A549 (cell line): Measurements from ENCODE around the gene GRAMD2B. TPM values are rescaled to one million over a fixed set of nuclear protein-coding genes. Genes with fewer than 3 reads are reported as not detected.

Experiments used
- ATAC-seq, 2 experiments: fragments of 200-7000 bp in 1 of 2; fragments of >200 bp in 1 of 2; cut with Nextera tagmentation in 1 of 2; cut with Tn5 transposase in 1 of 2; 3 replicates each; pipeline versions ENCODE4 v1.8.0 to v1.9.1; 2018 to 2020; ENCODE audit warnings: mild to moderate bottlenecking in 1 of 2, moderate library complexity in 1 of 2
- CTCF ChIA-PET: fragments of 300-600 bp; sonication (Branson Sonifier 250); formaldehyde crosslinking; extraction: SDS; loops from one replicate; lab custom pipeline; 2021; ENCODE audit warnings: antibody characterized with exemption, inconsistent platforms; lab: Yijun Ruan, JAX
- POLR2A ChIA-PET: fragments of 350-600 bp; formaldehyde crosslinking; extraction: SDS; loops from one replicate; lab custom pipeline; 2021; ENCODE audit warnings: antibody characterized with exemption, inconsistent platforms; lab: Yijun Ruan, JAX
- DNase-seq, 2 experiments: peaks; one replicate each; pipeline versions ENCODE4 v3.0.0 to v3.0.0-alpha.2; 2011 to 2016; ENCODE audit warnings: low read depth in 1 of 2, low spot score in 1 of 2
- FAIRE-seq: peaks from 2 replicates; lab custom pipeline; 2011; peaks lifted over from hg19 to GRCh38; lab: Jason Lieb, UNC
- H3K27ac ChIP-seq, 2 experiments: fragments of >200 bp; sonication (Bioruptor Twin); formaldehyde crosslinking; 3 replicates each; pipeline ENCODE4 v1.5.1; 2016 to 2017
- H3K4me1 ChIP-seq: fragments of >200 bp; sonication (Bioruptor Twin); formaldehyde crosslinking; 3 replicates; pipeline ENCODE4 v1.6.1; 2016
- H3K4me2 ChIP-seq: fragments of >200 bp; sonication (Bioruptor Twin); formaldehyde crosslinking; 3 replicates; pipeline ENCODE4 v1.6.1; 2016
- H3K4me3 ChIP-seq: fragments of >200 bp; sonication (Bioruptor Twin); formaldehyde crosslinking; 3 replicates; pipeline ENCODE4 v1.5.1; 2016
- H3K9me3 ChIP-seq: fragments of >200 bp; sonication (Bioruptor Twin); formaldehyde crosslinking; 3 replicates; pipeline ENCODE4 v1.6.1; 2016
- CBX2 ChIP-seq: fragments of 200-600 bp; sonication (generic); IDR thresholded peaks from 2 replicates; pipeline ENCODE4 v1.6.1; 2016; ENCODE audit warnings: low read depth, mild to moderate bottlenecking, borderline replicate concordance
- CBX8 ChIP-seq: fragments of 200-600 bp; sonication (generic); IDR thresholded peaks from 2 replicates; pipeline ENCODE4 v1.6.1; 2016
- CHD2 ChIP-seq: fragments of 150-350 bp; IDR thresholded peaks from 2 replicates; pipeline ENCODE4 v1.6.1; 2014; ENCODE audit warnings: low read length; ENCODE audit not compliant: partially characterized antibody
- EP300 ChIP-seq, 2 experiments: fragments of >200 bp; sonication (Bioruptor Twin); formaldehyde crosslinking; IDR thresholded peaks; 2 replicates in 1 of 2; 3 replicates in 1 of 2; pipeline ENCODE4 v1.6.1; 2016 to 2017
- FOXS1 ChIP-seq: fragments of 250-450 bp; sonication (Bioruptor Pico); IDR thresholded peaks from 2 replicates; pipeline ENCODE4 v1.5.0; 2020; ENCODE audit warnings: mild to moderate bottlenecking, moderate library complexity
- HDAC2 ChIP-seq: fragments of 200-600 bp; sonication (generic); IDR thresholded peaks from 2 replicates; pipeline ENCODE4 v1.6.1; 2016
- HEYL ChIP-seq: fragments of 250-450 bp; sonication (Bioruptor Pico); IDR thresholded peaks from 2 replicates; pipeline ENCODE4 v1.8.0; 2021; ENCODE audit warnings: mild to moderate bottlenecking, moderate library complexity
- MAFK ChIP-seq: fragments of 450-650 bp; IDR thresholded peaks from 2 replicates; pipeline ENCODE4 v1.6.1; 2014; ENCODE audit not compliant: partially characterized antibody
- NPAS2 ChIP-seq: fragments of 250-450 bp; sonication (Bioruptor Pico); IDR thresholded peaks from 2 replicates; pipeline ENCODE4 v1.8.0; 2022; ENCODE audit warnings: mild to moderate bottlenecking, moderate library complexity, borderline replicate concordance
- PHF8 ChIP-seq: fragments of 200-600 bp; sonication (generic); IDR thresholded peaks from 2 replicates; pipeline ENCODE4 v1.6.1; 2016; ENCODE audit warnings: low read depth, mild to moderate bottlenecking, antibody characterized with exemption, moderate library complexity, borderline replicate concordance
- POLR2AphosphoS2 ChIP-seq: conservative IDR thresholded peaks from 2 replicates; pipeline ENCODE4 v1.6.1; 2012; ENCODE audit warnings: low read length, improper control_type of control experiment, inconsistent platforms
- RAD21 ChIP-seq, 2 experiments: fragments of >200 bp in 1 of 2; sonication (Bioruptor Twin) in 1 of 2; formaldehyde crosslinking in 1 of 2; IDR thresholded peaks in 1 of 2; conservative IDR thresholded peaks in 1 of 2; 2 replicates in 1 of 2; 3 replicates in 1 of 2; pipeline ENCODE4 v1.6.1; 2012 to 2018; ENCODE audit warnings: inconsistent platforms in 1 of 2
- RFX5 ChIP-seq: fragments of 450-650 bp; IDR thresholded peaks from 2 replicates; pipeline ENCODE4 v1.7.1; 2014; ENCODE audit warnings: antibody characterized with exemption, mild to moderate bottlenecking, moderate library complexity
- RNF2 ChIP-seq: fragments of 200-600 bp; sonication (generic); IDR thresholded peaks from 2 replicates; pipeline ENCODE4 v1.6.1; 2016; ENCODE audit warnings: low read depth, mild to moderate bottlenecking, antibody characterized with exemption, moderate library complexity, borderline replicate concordance
- WGBS: methylation state at CpG from one replicate; pipeline ENCODE4 v1.1.6; 2017; ENCODE audit errors: missing lambda C conversion rate; 5-methylcytosine and 5-hydroxymethylcytosine counted together
- polyA plus RNA-seq, 4 experiments: library from polyadenylated mRNA; depleted of rRNA in 3 of 4; stranded (reverse); fragments of >200 nt; fragmentation: RNase III in 1 of 4; extraction: RNeasy Plus Mini Kit Qiagen cat#74134 plus additional on column Dnase treatment in 1 of 4; gene quantifications; 2 replicates in 3 of 4; 3 replicates in 1 of 4; pipeline ENCODE4 v1.2.3, GENCODE V29; 2011 to 2017
- TF ChIP-seq, protein P1 (sequence below): fragments of >200 bp; sonication (Bioruptor Twin); formaldehyde crosslinking; IDR thresholded peaks from 3 replicates; pipeline ENCODE4 v1.5.1; 2016
- TF ChIP-seq, protein P2 (sequence below): fragments of 250-450 bp; sonication (Bioruptor Pico); IDR thresholded peaks from 2 replicates; pipeline ENCODE4 v1.5.0; 2021; ENCODE audit warnings: mild to moderate bottlenecking, moderate library complexity, borderline replicate concordance
- TF ChIP-seq, protein P3 (sequence below): fragments of 200-600 bp; sonication (generic); IDR thresholded peaks from 2 replicates; pipeline ENCODE4 v1.6.1; 2016; ENCODE audit warnings: antibody characterized with exemption, mild to moderate bottlenecking, moderate library complexity
- TF ChIP-seq, protein P4 (sequence below): IDR thresholded peaks from 2 replicates; pipeline ENCODE4 v1.6.1; 2012; ENCODE audit warnings: low read depth, borderline replicate concordance

GRAMD2B gene
- polyA plus RNA-seq, 2 of the 4 experiments (the other 2 are of a cell fraction): 1.0 to 1.2 TPM

DNA sequence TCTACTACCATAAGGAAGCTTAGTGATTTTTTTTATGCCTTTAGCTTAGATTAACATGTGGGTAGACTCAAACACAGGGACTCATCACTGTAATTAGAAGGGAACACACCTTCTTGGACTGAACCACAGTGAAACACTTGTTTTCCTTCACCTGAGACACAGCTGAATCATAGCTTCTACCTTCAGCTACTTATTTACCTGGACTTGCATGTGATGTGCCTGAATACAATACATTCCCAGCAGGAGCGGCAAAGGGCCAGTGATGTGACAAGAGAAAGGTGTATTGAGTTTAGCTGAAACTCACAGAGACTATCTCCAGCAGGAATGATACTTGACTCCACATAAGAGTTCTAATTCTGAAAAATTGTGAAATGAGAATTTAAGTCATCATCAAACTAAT lies 37.8 kb downstream of the GRAMD2B start (continued):
- TF ChIP-seq RNF2: no peak

DNA sequence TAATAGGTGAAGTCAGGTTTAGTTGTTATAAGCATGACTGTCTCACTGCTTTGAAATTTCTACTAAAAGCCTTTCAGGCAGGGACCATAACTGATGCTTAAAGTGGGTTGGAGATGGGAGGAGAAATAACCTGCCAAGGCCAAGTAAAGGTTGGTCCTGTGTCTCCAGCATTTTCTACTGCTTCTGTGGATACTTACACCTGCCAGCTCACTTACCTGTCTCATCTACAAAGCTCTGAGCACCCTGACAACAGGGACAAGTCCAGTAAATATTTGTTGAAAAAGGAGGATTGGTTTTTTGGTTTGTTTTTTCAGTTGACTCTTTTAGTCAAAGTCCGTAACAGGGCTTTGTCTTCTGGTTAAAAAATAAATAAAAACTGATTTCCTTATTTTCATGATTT lies 38.6 kb downstream of the GRAMD2B start:
- FAIRE-seq: no peak
- Histone ChIP-seq H3K27ac (no peak overlapping the region), H3K4me3 (no peak overlapping the region), H3K4me2 (no peak overlapping the region), H3K9me3 (no peaks in the 10 kb centered on the region), H3K4me1 (no peaks in the 10 kb centered on the region)
- ChIA-PET POLR2A (no interaction called here), CTCF (interaction anchor here (1.3 to 1.5 kb wide), 2 partner anchors 12 to 108 kb away, joined by 3 to 4 read pairs; no protein-coding TSS in a partner anchor)
- TF ChIP-seq POLR2AphosphoS2 (no peak), RNF2 (no peak), CBX2 (no peak), HDAC2 (no peak)
- TF ChIP-seq, protein P1, sequence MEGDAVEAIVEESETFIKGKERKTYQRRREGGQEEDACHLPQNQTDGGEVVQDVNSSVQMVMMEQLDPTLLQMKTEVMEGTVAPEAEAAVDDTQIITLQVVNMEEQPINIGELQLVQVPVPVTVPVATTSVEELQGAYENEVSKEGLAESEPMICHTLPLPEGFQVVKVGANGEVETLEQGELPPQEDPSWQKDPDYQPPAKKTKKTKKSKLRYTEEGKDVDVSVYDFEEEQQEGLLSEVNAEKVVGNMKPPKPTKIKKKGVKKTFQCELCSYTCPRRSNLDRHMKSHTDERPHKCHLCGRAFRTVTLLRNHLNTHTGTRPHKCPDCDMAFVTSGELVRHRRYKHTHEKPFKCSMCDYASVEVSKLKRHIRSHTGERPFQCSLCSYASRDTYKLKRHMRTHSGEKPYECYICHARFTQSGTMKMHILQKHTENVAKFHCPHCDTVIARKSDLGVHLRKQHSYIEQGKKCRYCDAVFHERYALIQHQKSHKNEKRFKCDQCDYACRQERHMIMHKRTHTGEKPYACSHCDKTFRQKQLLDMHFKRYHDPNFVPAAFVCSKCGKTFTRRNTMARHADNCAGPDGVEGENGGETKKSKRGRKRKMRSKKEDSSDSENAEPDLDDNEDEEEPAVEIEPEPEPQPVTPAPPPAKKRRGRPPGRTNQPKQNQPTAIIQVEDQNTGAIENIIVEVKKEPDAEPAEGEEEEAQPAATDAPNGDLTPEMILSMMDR: no peak
- TF ChIP-seq, protein P2, sequence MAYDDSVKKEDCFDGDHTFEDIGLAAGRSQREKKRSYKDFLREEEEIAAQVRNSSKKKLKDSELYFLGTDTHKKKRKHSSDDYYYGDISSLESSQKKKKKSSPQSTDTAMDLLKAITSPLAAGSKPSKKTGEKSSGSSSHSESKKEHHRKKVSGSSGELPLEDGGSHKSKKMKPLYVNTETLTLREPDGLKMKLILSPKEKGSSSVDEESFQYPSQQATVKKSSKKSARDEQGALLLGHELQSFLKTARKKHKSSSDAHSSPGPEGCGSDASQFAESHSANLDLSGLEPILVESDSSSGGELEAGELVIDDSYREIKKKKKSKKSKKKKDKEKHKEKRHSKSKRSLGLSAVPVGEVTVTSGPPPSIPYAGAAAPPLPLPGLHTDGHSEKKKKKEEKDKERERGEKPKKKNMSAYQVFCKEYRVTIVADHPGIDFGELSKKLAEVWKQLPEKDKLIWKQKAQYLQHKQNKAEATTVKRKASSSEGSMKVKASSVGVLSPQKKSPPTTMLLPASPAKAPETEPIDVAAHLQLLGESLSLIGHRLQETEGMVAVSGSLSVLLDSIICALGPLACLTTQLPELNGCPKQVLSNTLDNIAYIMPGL: no peak
- TF ChIP-seq, protein P3, sequence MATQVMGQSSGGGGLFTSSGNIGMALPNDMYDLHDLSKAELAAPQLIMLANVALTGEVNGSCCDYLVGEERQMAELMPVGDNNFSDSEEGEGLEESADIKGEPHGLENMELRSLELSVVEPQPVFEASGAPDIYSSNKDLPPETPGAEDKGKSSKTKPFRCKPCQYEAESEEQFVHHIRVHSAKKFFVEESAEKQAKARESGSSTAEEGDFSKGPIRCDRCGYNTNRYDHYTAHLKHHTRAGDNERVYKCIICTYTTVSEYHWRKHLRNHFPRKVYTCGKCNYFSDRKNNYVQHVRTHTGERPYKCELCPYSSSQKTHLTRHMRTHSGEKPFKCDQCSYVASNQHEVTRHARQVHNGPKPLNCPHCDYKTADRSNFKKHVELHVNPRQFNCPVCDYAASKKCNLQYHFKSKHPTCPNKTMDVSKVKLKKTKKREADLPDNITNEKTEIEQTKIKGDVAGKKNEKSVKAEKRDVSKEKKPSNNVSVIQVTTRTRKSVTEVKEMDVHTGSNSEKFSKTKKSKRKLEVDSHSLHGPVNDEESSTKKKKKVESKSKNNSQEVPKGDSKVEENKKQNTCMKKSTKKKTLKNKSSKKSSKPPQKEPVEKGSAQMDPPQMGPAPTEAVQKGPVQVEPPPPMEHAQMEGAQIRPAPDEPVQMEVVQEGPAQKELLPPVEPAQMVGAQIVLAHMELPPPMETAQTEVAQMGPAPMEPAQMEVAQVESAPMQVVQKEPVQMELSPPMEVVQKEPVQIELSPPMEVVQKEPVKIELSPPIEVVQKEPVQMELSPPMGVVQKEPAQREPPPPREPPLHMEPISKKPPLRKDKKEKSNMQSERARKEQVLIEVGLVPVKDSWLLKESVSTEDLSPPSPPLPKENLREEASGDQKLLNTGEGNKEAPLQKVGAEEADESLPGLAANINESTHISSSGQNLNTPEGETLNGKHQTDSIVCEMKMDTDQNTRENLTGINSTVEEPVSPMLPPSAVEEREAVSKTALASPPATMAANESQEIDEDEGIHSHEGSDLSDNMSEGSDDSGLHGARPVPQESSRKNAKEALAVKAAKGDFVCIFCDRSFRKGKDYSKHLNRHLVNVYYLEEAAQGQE: no peak
- 72% methylated on average over 1 of the region's 1 CpG for WGBS
- DNase-seq: no peak
- no peak for ATAC-seq

DNA sequence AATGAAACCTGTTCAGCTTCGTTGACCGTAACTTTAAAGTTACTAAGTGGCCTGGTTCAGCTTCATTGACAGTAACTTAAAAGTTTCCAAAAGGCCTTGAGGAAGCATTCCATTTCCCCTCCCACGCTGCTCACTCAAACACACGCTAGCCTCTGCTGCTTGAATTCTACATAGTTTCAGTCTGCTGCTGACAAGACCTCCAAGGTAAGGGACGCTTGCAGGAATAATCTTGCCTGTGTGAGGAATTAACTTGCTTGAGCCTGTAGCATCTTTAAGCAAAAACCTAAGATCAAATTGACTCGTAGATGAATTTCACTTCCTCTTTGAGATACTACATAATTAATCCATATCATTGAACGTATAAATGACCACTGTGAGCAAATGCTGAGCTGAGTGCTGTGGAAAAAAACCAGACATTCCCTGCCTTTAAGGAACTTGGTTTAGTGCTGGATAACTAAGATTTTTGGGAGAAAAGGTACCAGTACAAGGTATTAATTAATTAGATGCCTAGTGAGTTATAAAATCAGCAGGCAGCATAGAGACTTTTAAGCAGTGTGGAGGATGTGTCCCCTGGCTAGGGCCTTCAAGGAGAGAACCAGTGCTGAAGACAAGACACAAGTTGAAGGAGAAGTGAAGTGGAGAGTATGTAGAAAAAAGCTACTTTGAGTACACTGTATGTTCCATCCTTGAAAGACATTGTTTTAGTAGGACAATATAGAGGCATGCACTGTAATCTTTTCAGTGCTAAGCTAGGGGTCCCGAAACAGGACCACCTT lies 39.2 kb downstream of the GRAMD2B start:
- H3K4me2 ChIP-seq: no peak overlapping the region
- no peak overlapping the region for H3K4me3 ChIP-seq
- CTCF ChIA-PET: interaction anchor here (1.3 to 1.5 kb wide), 2 partner anchors 11 to 108 kb away, joined by 3 to 4 read pairs; no protein-coding TSS in a partner anchor
- DNase-seq: no peak
- no peak for FAIRE-seq
- WGBS: 54% methylated on average over 8 of the region's 8 CpGs
- TF ChIP-seq CHD2 (no peak), MAFK (no peak), NPAS2 (CRISPR knock-in tag) (no peak), PHF8 (no peak), EP300 (IDR thresholded peaks at IDR 0.05) (no peak), RFX5 (no peak), CBX8 (no peak), HEYL (CRISPR knock-in tag) (no peak), RAD21 (conservative IDR thresholded peaks at IDR 0.05 in 1 of 2, IDR thresholded peaks at IDR 0.05 in 1 of 2) (no peak), FOXS1 (CRISPR knock-in tag) (no peak)
- TF ChIP-seq, protein P3: no peak
- TF ChIP-seq, protein P4, sequence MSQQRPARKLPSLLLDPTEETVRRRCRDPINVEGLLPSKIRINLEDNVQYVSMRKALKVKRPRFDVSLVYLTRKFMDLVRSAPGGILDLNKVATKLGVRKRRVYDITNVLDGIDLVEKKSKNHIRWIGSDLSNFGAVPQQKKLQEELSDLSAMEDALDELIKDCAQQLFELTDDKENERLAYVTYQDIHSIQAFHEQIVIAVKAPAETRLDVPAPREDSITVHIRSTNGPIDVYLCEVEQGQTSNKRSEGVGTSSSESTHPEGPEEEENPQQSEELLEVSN: no peak
- H3K9me3 ChIP-seq: no peaks in the 10 kb centered on the region
- POLR2A ChIA-PET: no interaction called here
- no peak overlapping the region for H3K27ac ChIP-seq
- H3K4me1 ChIP-seq: no peaks in the 10 kb centered on the region
- ATAC-seq: no peak
